Measurements from ENCODE around the gene SLC6A11. TPM values are rescaled to one million over a fixed set of nuclear protein-coding genes. Genes with fewer than 3 reads are reported as not detected.

SLC6A11 gene
- total and polyA plus RNA-seq, 2 donors (not counting 3 experiments of a cell fraction or from before 2014, with no cell fraction given): not detected

- no peak for DNase-seq (ENCODE audit: low read depth, low spot score)
- H3K9ac ChIP-seq (replicated peaks; ENCODE audit: extremely low read depth, insufficient read depth, low read length): no peak overlapping the region
- TF ChIP-seq POLR2AphosphoS5 (IDR thresholded peaks at IDR 0.05; ENCODE audit: insufficient read depth, low read depth, low read length) (no peak), MYC (IDR thresholded peaks at IDR 0.05; ENCODE audit: low read depth, low read length) (no peak), GATA2 (IDR thresholded peaks at IDR 0.05; ENCODE audit: insufficient read depth, insufficient read length, low read depth, low read length) (no peak), CTCF (IDR thresholded peaks at IDR 0.05; ENCODE audit: extremely low read depth in 1 of 2, insufficient read depth in 1 of 2, low read depth in 1 of 2, low read length in 2 of 2) (no peak), MAX (IDR thresholded peaks at IDR 0.05; ENCODE audit: insufficient read depth, insufficient read length) (no peak)
- H3K4me2 ChIP-seq (ENCODE audit: insufficient read depth, low read length): no peak overlapping the region
- no peaks in the 10 kb centered on the region for H3K79me2 ChIP-seq (ENCODE audit: control insufficient read depth, insufficient read depth, low read length)
- intact Hi-C loops (cut with micrococcal nuclease): no loop called here
- no TSS peak for BruUV-seq (replicated peaks)
- POLR2A ChIA-PET: no interaction called here
- no peaks in the 10 kb centered on the region for H3K36me3 ChIP-seq (ENCODE audit: control insufficient read depth in 2 of 2, extremely low read depth in 1 of 2, insufficient read depth in 2 of 2, low read length in 2 of 2)
- no peaks in the 10 kb centered on the region for H3K9me3 ChIP-seq (replicated peaks; ENCODE audit: control insufficient read depth, insufficient read depth, low read length)
- H4K20me1 ChIP-seq (replicated peaks; ENCODE audit: control insufficient read depth, extremely low read depth, insufficient read depth, low read length): no peaks in the 10 kb centered on the region
- no peak for FAIRE-seq
- H3K27ac ChIP-seq (ENCODE audit: insufficient read depth, low read depth, low read length): no peak overlapping the region
- H3K27me3 ChIP-seq (ENCODE audit: control insufficient read depth in 2 of 2, insufficient read depth in 2 of 2, low read length in 2 of 2): no peaks in the 10 kb centered on the region
- H3K9me1 ChIP-seq (replicated peaks; ENCODE audit: control insufficient read depth, extremely low read depth, insufficient read depth, low read length): no peaks in the 10 kb centered on the region
- dilution Hi-C loops (cut with MboI; ENCODE audit: extremely low pct_ligation_motif_present, low sequenced_read_pairs): no loop called here
- H3K4me3 ChIP-seq (replicated peaks in 1 of 3; ENCODE audit: insufficient read depth in 1 of 3, low read depth in 1 of 3, low read length in 3 of 3): no peak overlapping the region
- no peak overlapping the region for H2AFZ ChIP-seq (ENCODE audit: low read depth, low read length)
- CTCF ChIA-PET: no interaction called here
- no peaks in the 10 kb centered on the region for H3K4me1 ChIP-seq (ENCODE audit: control insufficient read depth, extremely low read depth, insufficient read depth, low read length)
Observed at GRCh38 chr3:10841100-10841499, 25.1 kb downstream of the SLC6A11 start.

- H3K27ac ChIP-seq (ENCODE audit: insufficient read depth, low read depth, low read length): no peak overlapping the region
- no peak for DNase-seq (ENCODE audit: low read depth, low spot score)
- no peak for FAIRE-seq
- H3K4me2 ChIP-seq (ENCODE audit: insufficient read depth, low read length): no peak overlapping the region
- no peak overlapping the region for H2AFZ ChIP-seq (ENCODE audit: low read depth, low read length)
- H3K4me1 ChIP-seq (ENCODE audit: control insufficient read depth, extremely low read depth, insufficient read depth, low read length): no peaks in the 10 kb centered on the region
- H3K36me3 ChIP-seq (ENCODE audit: control insufficient read depth in 2 of 2, extremely low read depth in 1 of 2, insufficient read depth in 2 of 2, low read length in 2 of 2): no peaks in the 10 kb centered on the region
- ChIA-PET POLR2A (no interaction called here), CTCF (no interaction called here)
- dilution Hi-C loops (cut with MboI; ENCODE audit: extremely low pct_ligation_motif_present, low sequenced_read_pairs): no loop called here
- no peak overlapping the region for H3K4me3 ChIP-seq (replicated peaks in 1 of 3; ENCODE audit: insufficient read depth in 1 of 3, low read depth in 1 of 3, low read length in 3 of 3)
- no peaks in the 10 kb centered on the region for H4K20me1 ChIP-seq (replicated peaks; ENCODE audit: control insufficient read depth, extremely low read depth, insufficient read depth, low read length)
- no peak overlapping the region for H3K9ac ChIP-seq (replicated peaks; ENCODE audit: extremely low read depth, insufficient read depth, low read length)
- H3K9me1 ChIP-seq (replicated peaks; ENCODE audit: control insufficient read depth, extremely low read depth, insufficient read depth, low read length): no peaks in the 10 kb centered on the region
- intact Hi-C loops (cut with micrococcal nuclease): no loop called here
- no peaks in the 10 kb centered on the region for H3K27me3 ChIP-seq (ENCODE audit: control insufficient read depth in 2 of 2, insufficient read depth in 2 of 2, low read length in 2 of 2)
- no peaks in the 10 kb centered on the region for H3K79me2 ChIP-seq (ENCODE audit: control insufficient read depth, insufficient read depth, low read length)
- TF ChIP-seq MAX (IDR thresholded peaks at IDR 0.05; ENCODE audit: insufficient read depth, insufficient read length) (no peak), CTCF (IDR thresholded peaks at IDR 0.05; ENCODE audit: extremely low read depth in 1 of 2, insufficient read depth in 1 of 2, low read depth in 1 of 2, low read length in 2 of 2) (no peak), POLR2A (IDR thresholded peaks at IDR 0.05; ENCODE audit: low read depth, low read length) (no peak), JUN (IDR thresholded peaks at IDR 0.05; ENCODE audit: borderline replicate concordance, insufficient read depth, insufficient read length, low read depth) (no peak), FOS (IDR thresholded peaks at IDR 0.05; ENCODE audit: borderline replicate concordance, insufficient read depth, low read length) (no peak)
- no peaks in the 10 kb centered on the region for H3K9me3 ChIP-seq (replicated peaks; ENCODE audit: control insufficient read depth, insufficient read depth, low read length)
- BruUV-seq (replicated peaks): no TSS peak
Observed at GRCh38 chr3:10843378-10843777, 27.4 kb downstream of the SLC6A11 start.
